ENCODE measurements around the gene PROZ.
"Not testable (repeated sequence)": the region's sequence is repeated elsewhere in the genome, so short reads cannot be mapped to it uniquely, and the experiment has no call there.

DNA sequence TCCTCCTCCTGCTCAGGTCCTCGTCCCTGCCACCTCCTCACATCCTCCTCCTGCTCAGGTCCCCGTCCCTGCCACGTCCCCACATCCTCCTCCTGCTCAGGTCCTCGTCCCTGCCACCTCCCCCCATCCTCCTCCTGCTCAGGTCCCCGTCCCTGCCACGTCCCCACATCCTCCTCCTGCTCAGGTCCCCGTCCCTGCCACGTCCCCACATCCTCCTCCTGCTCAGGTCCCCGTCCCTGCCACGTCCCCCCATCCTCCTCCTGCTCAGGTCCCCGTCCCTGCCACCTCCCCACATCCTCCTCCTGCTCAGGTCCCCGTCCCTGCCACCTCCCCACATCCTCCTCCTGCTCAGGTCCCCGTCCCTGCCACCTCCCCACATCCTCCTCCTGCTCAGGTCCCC lies 3.5 kb downstream of the PROZ start:
- TF ChIP-seq POLR2A, POLR2AphosphoS5 (IDR thresholded peaks at IDR 0.05): not testable (repeated sequence)
- TF ChIP-seq, protein P1, sequence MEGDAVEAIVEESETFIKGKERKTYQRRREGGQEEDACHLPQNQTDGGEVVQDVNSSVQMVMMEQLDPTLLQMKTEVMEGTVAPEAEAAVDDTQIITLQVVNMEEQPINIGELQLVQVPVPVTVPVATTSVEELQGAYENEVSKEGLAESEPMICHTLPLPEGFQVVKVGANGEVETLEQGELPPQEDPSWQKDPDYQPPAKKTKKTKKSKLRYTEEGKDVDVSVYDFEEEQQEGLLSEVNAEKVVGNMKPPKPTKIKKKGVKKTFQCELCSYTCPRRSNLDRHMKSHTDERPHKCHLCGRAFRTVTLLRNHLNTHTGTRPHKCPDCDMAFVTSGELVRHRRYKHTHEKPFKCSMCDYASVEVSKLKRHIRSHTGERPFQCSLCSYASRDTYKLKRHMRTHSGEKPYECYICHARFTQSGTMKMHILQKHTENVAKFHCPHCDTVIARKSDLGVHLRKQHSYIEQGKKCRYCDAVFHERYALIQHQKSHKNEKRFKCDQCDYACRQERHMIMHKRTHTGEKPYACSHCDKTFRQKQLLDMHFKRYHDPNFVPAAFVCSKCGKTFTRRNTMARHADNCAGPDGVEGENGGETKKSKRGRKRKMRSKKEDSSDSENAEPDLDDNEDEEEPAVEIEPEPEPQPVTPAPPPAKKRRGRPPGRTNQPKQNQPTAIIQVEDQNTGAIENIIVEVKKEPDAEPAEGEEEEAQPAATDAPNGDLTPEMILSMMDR (IDR thresholded peaks at IDR 0.05) = not testable (repeated sequence)
